Smooth muscle cell (in vitro differentiated cells): ENCODE measurements around the gene PANK1. TPM values are rescaled to one million over a fixed set of nuclear protein-coding genes. Genes with fewer than 3 reads are reported as not detected.
"Not testable (repeated sequence)": the region's sequence is repeated elsewhere in the genome, so short reads cannot be mapped to it uniquely, and the experiment has no call there.

Experiments
- DNase-seq: peaks from one replicate; lab custom pipeline; 2025; ENCODE audit not compliant: unreplicated experiment; lab: John Stamatoyannopoulos, UW
- H2AFZ ChIP-seq: fragments of 200-600 bp; sonication (generic); 2 replicates; pipeline ENCODE4 v1.6.0; 2016; ENCODE audit warnings: antibody characterized with exemption, low read depth, mild to moderate bottlenecking
- H3F3A ChIP-seq: fragments of 200-600 bp; sonication (generic); 2 replicates; pipeline ENCODE4 v1.6.0; 2017; ENCODE audit warnings: antibody characterized with exemption, low read depth
- H3K27ac ChIP-seq: fragments of 200-600 bp; sonication (generic); 2 replicates; pipeline ENCODE4 v1.5.1; 2016; ENCODE audit warnings: low read depth, mild to moderate bottlenecking
- H3K27me3 ChIP-seq: fragments of 200-600 bp; sonication (generic); 2 replicates; pipeline ENCODE4 v1.6.1; 2016; ENCODE audit warnings: low read depth, mild to moderate bottlenecking
- H3K36me3 ChIP-seq: fragments of 200-600 bp; sonication (generic); 2 replicates; pipeline ENCODE4 v1.5.1; 2016; ENCODE audit warnings: low read depth
- H3K4me1 ChIP-seq: fragments of 200-600 bp; sonication (generic); 2 replicates; pipeline ENCODE4 v1.5.1; 2016; ENCODE audit warnings: low read depth
- H3K4me2 ChIP-seq: fragments of 200-600 bp; sonication (generic); 2 replicates; pipeline ENCODE4 v1.6.0; 2016; ENCODE audit warnings: mild to moderate bottlenecking
- H3K4me3 ChIP-seq: fragments of 200-600 bp; sonication (generic); 2 replicates; pipeline ENCODE4 v1.5.1; 2016; ENCODE audit warnings: mild to moderate bottlenecking
- H3K79me2 ChIP-seq: fragments of 200-600 bp; sonication (generic); 2 replicates; pipeline ENCODE4 v1.6.0; 2016; ENCODE audit warnings: low read depth, mild to moderate bottlenecking
- H3K9ac ChIP-seq: fragments of 200-600 bp; sonication (generic); 2 replicates; pipeline ENCODE4 v1.6.0; 2016; ENCODE audit warnings: low read depth
- H3K9me3 ChIP-seq: fragments of 200-600 bp; sonication (generic); replicated peaks from 2 replicates; pipeline ENCODE4 v1.5.1; 2016; ENCODE audit warnings: low read depth
- H4K20me1 ChIP-seq: fragments of 200-600 bp; sonication (generic); 2 replicates; pipeline ENCODE4 v1.6.0; 2016; ENCODE audit warnings: low read depth
- CTCF ChIP-seq: fragments of 200-600 bp; sonication (generic); IDR thresholded peaks from 2 replicates; pipeline ENCODE4 v1.5.1; 2017; ENCODE audit warnings: borderline replicate concordance, mild to moderate bottlenecking, antibody characterized with exemption; ENCODE audit not compliant: insufficient read depth, poor library complexity, severe bottlenecking
- WGBS: methylation state at CpG from one replicate; pipeline ENCODE4 v1.1.7; 2016; ENCODE audit warnings: low lambda C conversion rate; 5-methylcytosine and 5-hydroxymethylcytosine counted together
- polyA plus RNA-seq: library from polyadenylated mRNA; unstranded; fragments of >200 nt; fragmentation: Nextera tagmentation; extraction: Ambion mirVana; gene quantifications from 2 replicates; pipeline ENCODE4 v1.2.1, GENCODE V29; 2016
- total RNA-seq: library from RNA; depleted of rRNA; stranded (reverse); fragments of >200 nt; gene quantifications from 2 replicates; pipeline ENCODE4 v1.2.3, GENCODE V29; 2014

The PANK1 gene
- total and polyA plus RNA-seq, 2 experiments from 2014 or later, result 8.6 to 14.1 TPM

GRCh38 chr10:89625041-89625765, 19.8 kb downstream of the PANK1 start:
- Histone ChIP-seq H3K36me3 (no peaks in the 10 kb centered on the region), H3K79me2 (peaks cover 54% of the 10 kb centered on the region), H3K9me3 (no peaks in the 10 kb centered on the region), H3F3A (no peaks in the 10 kb centered on the region), H3K27ac (peak overlapping the region; percentile 81), H3K4me1 (no peaks in the 10 kb centered on the region), H4K20me1 (peaks cover 15% of the 10 kb centered on the region), H2AFZ (no peak overlapping the region), H3K4me2 (peak overlapping the region; percentile 67), H3K4me3 (no peak overlapping the region), H3K9ac (peak overlapping the region; percentile 37), H3K27me3 (no peaks in the 10 kb centered on the region)
- no peak for TF ChIP-seq CTCF
- no peak for DNase-seq
- WGBS, result 53% methylated on average over 4 of the region's 4 CpGs

- no peak for DNase-seq
- H3K79me2 ChIP-seq, result peaks cover 44% of the 10 kb centered on the region
Observed at GRCh38 chr10:89624020-89624419, 21.0 kb downstream of the PANK1 start.

GRCh38 chr10:89622151-89622550, 22.9 kb downstream of the PANK1 start:
- no peaks in the 10 kb centered on the region for H3F3A ChIP-seq
- H3K27me3 ChIP-seq, result no peaks in the 10 kb centered on the region
- no peaks in the 10 kb centered on the region for H3K9me3 ChIP-seq
- H3K36me3 ChIP-seq, result no peaks in the 10 kb centered on the region
- no peak overlapping the region for H3K4me2 ChIP-seq
- H3K4me3 ChIP-seq, result no peak overlapping the region
- peaks cover 27% of the 10 kb centered on the region for H3K79me2 ChIP-seq
- no peak overlapping the region for H3K27ac ChIP-seq
- H3K4me1 ChIP-seq, result no peaks in the 10 kb centered on the region
- peaks cover 15% of the 10 kb centered on the region for H4K20me1 ChIP-seq
- DNase-seq, result no peak
- H2AFZ ChIP-seq, result no peak overlapping the region
- H3K9ac ChIP-seq, result no peak overlapping the region
- TF ChIP-seq CTCF, result no peak

More at GRCh38 chr10:89624020-89624419, 21.0 kb downstream of the PANK1 start:
- no peak for TF ChIP-seq CTCF
- Histone ChIP-seq H3K27me3 (no peaks in the 10 kb centered on the region), H2AFZ (no peak overlapping the region), H4K20me1 (peaks cover 15% of the 10 kb centered on the region), H3K4me2 (no peak overlapping the region), H3K9me3 (no peaks in the 10 kb centered on the region), H3K4me3 (no peak overlapping the region), H3F3A (no peaks in the 10 kb centered on the region), H3K27ac (no peak overlapping the region), H3K9ac (no peak overlapping the region), H3K4me1 (no peaks in the 10 kb centered on the region), H3K36me3 (no peaks in the 10 kb centered on the region)
- WGBS, result 97% methylated on average over 4 of the region's 4 CpGs

- no peaks in the 10 kb centered on the region for H3K4me1 ChIP-seq
- no peak overlapping the region for H3K27ac ChIP-seq
- H3K4me2 ChIP-seq, result no peak overlapping the region
- H3F3A ChIP-seq, result no peaks in the 10 kb centered on the region
- H2AFZ ChIP-seq, result no peak overlapping the region
- no peak for TF ChIP-seq CTCF
- H3K79me2 ChIP-seq, result peaks cover 20% of the 10 kb centered on the region
- no peaks in the 10 kb centered on the region for H3K9me3 ChIP-seq
- H4K20me1 ChIP-seq, result peaks cover 15% of the 10 kb centered on the region
- no peaks in the 10 kb centered on the region for H3K27me3 ChIP-seq
- H3K4me3 ChIP-seq, result no peak overlapping the region
- no peak overlapping the region for H3K9ac ChIP-seq
- H3K36me3 ChIP-seq, result no peaks in the 10 kb centered on the region
- DNase-seq, result no peak
- 94% methylated on average over 3 of the region's 3 CpGs for WGBS
Observed at GRCh38 chr10:89621438-89621837, 23.6 kb downstream of the PANK1 start.

GRCh38 chr10:89620296-89620695, 24.7 kb downstream of the PANK1 start:
- H3K36me3 ChIP-seq, DNase-seq, H3K27me3 ChIP-seq, H2AFZ ChIP-seq, H3K9ac ChIP-seq, H3K4me3 ChIP-seq, H4K20me1 ChIP-seq, H3K4me2 ChIP-seq, H3K27ac ChIP-seq, H3F3A ChIP-seq, H3K9me3 ChIP-seq, H3K4me1 ChIP-seq: not testable (repeated sequence)
- WGBS, result 87% methylated on average over 6 of the region's 6 CpGs
- peaks cover 20% of the 10 kb centered on the region for H3K79me2 ChIP-seq
